ENCODE results near the gene ZNF324B. TPM values are rescaled to one million over a fixed set of nuclear protein-coding genes. Genes with fewer than 3 reads are reported as not detected.

Gene ZNF324B
- total RNA-seq, 4 donors from 2014 or later = 4.3 to 12.8 (median 8.6) TPM

GRCh38 chr19:58491393-58491792 lies 40.0 kb downstream of the ZNF324B start:
- Histone ChIP-seq H3K9me3 (no peaks in the 10 kb centered on the region), H3K27me3 (no peaks in the 10 kb centered on the region), H3K36me3 (no peaks in the 10 kb centered on the region), H3K27ac (no peak overlapping the region), H3K4me3 (no peak overlapping the region), H3K4me1 (no peaks in the 10 kb centered on the region)
- 86 to 90% methylated on average over 1 to 5 of the region's 5 CpGs for WGBS, 2 donors (ENCODE audit: low coverage in 1 of 2)
- ATAC-seq = no peak
- TF ChIP-seq POLR2A (IDR thresholded peaks at IDR 0.05) = no peak
- TF ChIP-seq EP300 (IDR thresholded peaks at IDR 0.05) = no peak

GRCh38 chr19:58492265-58492664 lies 40.8 kb downstream of the ZNF324B start:
- TF ChIP-seq EP300 (IDR thresholded peaks at IDR 0.05) (no peak), POLR2AphosphoS5 (IDR thresholded peaks at IDR 0.05) (no peak), POLR2A (IDR thresholded peaks at IDR 0.05) (no peak), CTCF (IDR thresholded peaks at IDR 0.05) (no peak)
- Histone ChIP-seq H3K4me3 (no peak overlapping the region), H3K4me1 (no peaks in the 10 kb centered on the region), H3K27ac (no peak overlapping the region), H3K27me3 (no peaks in the 10 kb centered on the region), H3K9me3 (no peaks in the 10 kb centered on the region), H3K36me3 (no peaks in the 10 kb centered on the region)
- ATAC-seq = no peak
- 69 to 94% methylated on average over 7 to 9 of the region's 14 CpGs for WGBS, 2 donors (ENCODE audit: low coverage in 1 of 2)

GRCh38 chr19:58497634-58498170 lies 46.3 kb downstream of the ZNF324B start:
- Histone ChIP-seq H3K4me1 (peaks cover 0 to 26% (median 18%) of the 10 kb centered on the region in 3 donors), H3K27ac (no peak overlapping the region), H3K36me3 (no peaks in the 10 kb centered on the region), H3K9me3 (no peaks in the 10 kb centered on the region), H3K27me3 (no peaks in the 10 kb centered on the region), H3K4me3 (no peak overlapping the region)
- TF ChIP-seq POLR2A (IDR thresholded peaks at IDR 0.05) (no peak), EP300 (IDR thresholded peaks at IDR 0.05) (no peak), POLR2AphosphoS5 (IDR thresholded peaks at IDR 0.05) (no peak), CTCF (IDR thresholded peaks at IDR 0.05) (no peak)
- ATAC-seq = no peak
- 75 to 86% methylated on average over 1 to 6 of the region's 8 CpGs for WGBS, 2 donors (ENCODE audit: low coverage in 1 of 2)

- Histone ChIP-seq H3K4me1 (peaks cover 0 to 26% (median 18%) of the 10 kb centered on the region in 3 donors), H3K4me3 (peak overlapping the region; percentile 3 to 59), H3K27ac (peak overlapping the region in 3 of 4 donors; percentile 65 to 87 (median 80)), H3K9me3 (no peaks in the 10 kb centered on the region), H3K27me3 (no peaks in the 10 kb centered on the region), H3K36me3 (no peaks in the 10 kb centered on the region)
- 75% methylated on average over 7 of the region's 22 CpGs; no CpG with 5 or more reads in 1 of the 2 donors for WGBS, 2 donors (ENCODE audit: low coverage in 1 of 2)
- ATAC-seq = no peak
- TF ChIP-seq EP300 (IDR thresholded peaks at IDR 0.05) (no peak), POLR2AphosphoS5 (IDR thresholded peaks at IDR 0.05) (no peak)
Observed at GRCh38 chr19:58498316-58499020, 47.0 kb downstream of the ZNF324B start.

- 1 to 11% methylated on average over 3 to 25 of the region's 60 CpGs for WGBS, 2 donors (ENCODE audit: low coverage in 1 of 2)
- ATAC-seq = peak; percentile 100
- H3K27me3 ChIP-seq = no peaks in the 10 kb centered on the region
Observed at GRCh38 chr19:58499021-58499927, 47.9 kb downstream of the ZNF324B start.

More at GRCh38 chr19:58499021-58499927, 47.9 kb downstream of the ZNF324B start:
- H3K9me3 ChIP-seq = no peaks in the 10 kb centered on the region
- TF ChIP-seq POLR2AphosphoS5 (IDR thresholded peaks at IDR 0.05) (peak; percentile 80), POLR2A (IDR thresholded peaks at IDR 0.05) (no peak), CTCF (IDR thresholded peaks at IDR 0.05) (peak in 3 of 4 experiments; percentile 27 to 48 (median 40))
- H3K4me1 ChIP-seq = peaks cover 0 to 26% (median 18%) of the 10 kb centered on the region in 3 donors
- H3K36me3 ChIP-seq = no peaks in the 10 kb centered on the region
- H3K27ac ChIP-seq = peak overlapping the region; percentile 50 to 87 (median 82)
- H3K4me3 ChIP-seq = peak overlapping the region; percentile 56 to 59
